DOHH2 (cell line): Measurements from ENCODE around the gene B4GALT2.

Source experiments
- EZH2phosphoT487 ChIP-seq: fragments of 200-600 bp; sonication (generic); IDR thresholded peaks from 2 replicates; pipeline ENCODE4 v1.6.1; 2017; ENCODE audit warnings: borderline replicate concordance, mild to moderate bottlenecking, antibody characterized with exemption, low read length, moderate library complexity, mixed read lengths
- TF ChIP-seq, protein P1 (sequence below): fragments of 200-600 bp; sonication (generic); IDR thresholded peaks from one replicate; pipeline ENCODE4 v1.5.1; 2014; ENCODE audit warnings: antibody characterized with exemption, mild to moderate bottlenecking, low read depth, low read length; ENCODE audit not compliant: poor library complexity, severe bottlenecking

DNA sequence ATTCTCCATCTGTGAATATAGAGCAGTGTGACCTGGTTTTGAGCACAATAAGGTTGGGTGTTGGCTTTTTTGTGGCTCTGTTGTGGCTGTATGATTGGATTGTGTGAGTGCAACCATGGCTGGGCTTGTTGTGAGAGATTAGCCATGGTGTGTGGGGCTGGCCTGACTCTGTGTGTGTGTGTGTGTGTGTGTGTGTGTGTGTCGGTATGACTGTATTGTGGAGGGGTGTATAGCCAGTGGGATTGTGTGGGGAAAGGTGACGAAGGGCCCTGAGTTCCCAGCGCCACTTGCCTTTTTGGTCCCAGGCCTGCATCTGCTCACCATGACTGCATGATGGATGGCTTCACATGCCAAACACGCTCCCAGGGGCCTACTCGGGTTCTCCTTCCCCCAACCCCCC is 58.1 kb downstream of the B4GALT2 start:
- TF ChIP-seq, protein P1, sequence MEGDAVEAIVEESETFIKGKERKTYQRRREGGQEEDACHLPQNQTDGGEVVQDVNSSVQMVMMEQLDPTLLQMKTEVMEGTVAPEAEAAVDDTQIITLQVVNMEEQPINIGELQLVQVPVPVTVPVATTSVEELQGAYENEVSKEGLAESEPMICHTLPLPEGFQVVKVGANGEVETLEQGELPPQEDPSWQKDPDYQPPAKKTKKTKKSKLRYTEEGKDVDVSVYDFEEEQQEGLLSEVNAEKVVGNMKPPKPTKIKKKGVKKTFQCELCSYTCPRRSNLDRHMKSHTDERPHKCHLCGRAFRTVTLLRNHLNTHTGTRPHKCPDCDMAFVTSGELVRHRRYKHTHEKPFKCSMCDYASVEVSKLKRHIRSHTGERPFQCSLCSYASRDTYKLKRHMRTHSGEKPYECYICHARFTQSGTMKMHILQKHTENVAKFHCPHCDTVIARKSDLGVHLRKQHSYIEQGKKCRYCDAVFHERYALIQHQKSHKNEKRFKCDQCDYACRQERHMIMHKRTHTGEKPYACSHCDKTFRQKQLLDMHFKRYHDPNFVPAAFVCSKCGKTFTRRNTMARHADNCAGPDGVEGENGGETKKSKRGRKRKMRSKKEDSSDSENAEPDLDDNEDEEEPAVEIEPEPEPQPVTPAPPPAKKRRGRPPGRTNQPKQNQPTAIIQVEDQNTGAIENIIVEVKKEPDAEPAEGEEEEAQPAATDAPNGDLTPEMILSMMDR: no peak
- TF ChIP-seq EZH2phosphoT487: no peak
